Measurements from ENCODE around the gene PELO.

- TF ChIP-seq CTCF (IDR thresholded peaks at IDR 0.05) = no peak
- TF ChIP-seq POLR2A (IDR thresholded peaks at IDR 0.05) = no peak
These were observed 8.3 kb downstream of the PELO start for GRCh38 chr5:52796031-52796430.
